Stimulated activated CD4-positive, alpha-beta T cell treated with anti-CD3 and anti-CD28 coated beads, Interleukin-4, amount 100 ng/mL, for 24 hours (primary cell): ENCODE measurements around the gene ISM1.

Experiments used
- DNase-seq: peaks from one replicate; pipeline ENCODE4 v3.0.0-alpha.2; 2020

The ISM1 gene

DNA sequence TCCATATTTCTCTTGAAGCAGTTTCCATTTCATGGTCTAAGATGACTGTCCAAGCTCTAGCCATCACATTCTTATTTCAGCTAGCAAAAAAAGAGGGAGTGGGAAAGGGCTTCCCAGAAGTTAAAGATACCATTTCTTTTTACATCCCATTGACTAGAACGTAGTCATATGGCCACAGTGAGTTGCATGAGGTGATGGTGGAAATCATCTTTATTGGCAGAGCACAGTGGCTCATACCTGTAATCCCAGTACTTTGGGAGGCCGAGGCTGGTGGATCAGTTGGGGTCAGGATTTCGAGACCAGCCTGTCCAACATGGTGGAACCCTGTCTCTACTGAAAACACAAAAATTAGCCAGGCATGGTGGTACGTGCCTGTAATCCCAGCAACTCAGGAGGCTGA is 99.6 kb downstream of the ISM1 start:
- DNase-seq: no peak

- DNase-seq: no peak
Observed at GRCh38 chr20:13321416-13321815, 100.3 kb downstream of the ISM1 start.

DNA sequence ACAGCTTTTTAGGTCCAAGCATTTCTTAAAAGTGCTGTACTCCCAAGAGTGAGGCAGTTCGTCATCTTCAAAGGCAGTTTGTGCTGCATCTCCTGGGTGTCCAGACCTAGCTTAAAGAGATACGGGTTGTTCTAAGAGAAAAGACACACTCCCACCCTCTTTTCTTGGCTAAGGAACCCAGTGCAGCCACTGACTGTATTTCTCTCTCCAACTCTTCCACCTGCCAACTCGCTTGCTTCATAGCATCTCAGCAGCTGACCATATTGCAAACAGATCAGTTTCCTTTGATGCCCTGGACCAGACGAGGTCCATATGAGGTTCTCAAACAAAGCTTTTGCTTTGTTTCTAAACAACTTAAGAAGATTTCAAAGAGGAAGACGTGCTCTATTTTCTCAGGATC is 101.1 kb downstream of the ISM1 start:
- DNase-seq: no peak

GRCh38 chr20:13322621-13323020 is 101.5 kb downstream of the ISM1 start:
- no peak for DNase-seq

GRCh38 chr20:13325033-13325432 is 104.0 kb downstream of the ISM1 start:
- no peak for DNase-seq

GRCh38 chr20:13325796-13326340 is 104.8 kb downstream of the ISM1 start:
- no peak for DNase-seq

- no peak for DNase-seq
Observed at GRCh38 chr20:13331536-13331935, 110.5 kb downstream of the ISM1 start.

DNA sequence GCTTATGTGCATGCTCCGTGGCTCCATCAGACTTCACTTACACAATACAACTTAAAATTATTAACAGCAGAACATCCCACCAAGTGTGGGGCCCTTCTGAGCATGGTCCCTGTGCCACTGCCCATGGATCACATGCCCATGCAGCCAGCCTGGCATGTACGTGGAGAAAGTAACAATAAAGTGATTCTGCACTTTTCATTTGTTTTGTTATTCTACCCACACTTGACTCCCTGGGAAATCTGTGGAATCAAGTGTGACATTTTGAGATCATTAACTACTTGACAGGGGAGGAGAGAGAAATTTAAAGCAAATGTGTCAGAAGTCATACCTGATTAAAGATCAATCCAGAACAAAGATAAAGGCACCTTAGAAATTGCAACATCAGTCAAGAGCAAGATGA is 112.0 kb downstream of the ISM1 start:
- no peak for DNase-seq

DNA sequence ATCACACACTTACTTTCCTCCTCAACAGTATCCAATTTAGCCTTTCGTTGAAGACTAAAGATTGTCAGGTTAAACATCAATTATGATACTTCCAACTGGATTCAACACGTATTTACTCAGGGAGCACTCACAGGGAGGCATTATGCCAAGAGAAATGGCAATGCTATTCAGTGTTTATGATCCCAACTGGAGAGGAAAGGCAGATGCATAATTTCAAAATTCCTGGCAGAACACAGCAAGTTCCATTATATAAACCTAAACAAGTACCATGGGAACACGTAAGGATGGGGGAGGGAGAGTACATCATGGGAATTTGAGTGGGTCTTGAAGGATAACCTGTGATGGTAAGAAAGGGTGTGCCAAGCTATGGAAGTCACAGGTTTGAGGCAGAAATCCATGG is 112.7 kb downstream of the ISM1 start:
- no peak for DNase-seq

DNA sequence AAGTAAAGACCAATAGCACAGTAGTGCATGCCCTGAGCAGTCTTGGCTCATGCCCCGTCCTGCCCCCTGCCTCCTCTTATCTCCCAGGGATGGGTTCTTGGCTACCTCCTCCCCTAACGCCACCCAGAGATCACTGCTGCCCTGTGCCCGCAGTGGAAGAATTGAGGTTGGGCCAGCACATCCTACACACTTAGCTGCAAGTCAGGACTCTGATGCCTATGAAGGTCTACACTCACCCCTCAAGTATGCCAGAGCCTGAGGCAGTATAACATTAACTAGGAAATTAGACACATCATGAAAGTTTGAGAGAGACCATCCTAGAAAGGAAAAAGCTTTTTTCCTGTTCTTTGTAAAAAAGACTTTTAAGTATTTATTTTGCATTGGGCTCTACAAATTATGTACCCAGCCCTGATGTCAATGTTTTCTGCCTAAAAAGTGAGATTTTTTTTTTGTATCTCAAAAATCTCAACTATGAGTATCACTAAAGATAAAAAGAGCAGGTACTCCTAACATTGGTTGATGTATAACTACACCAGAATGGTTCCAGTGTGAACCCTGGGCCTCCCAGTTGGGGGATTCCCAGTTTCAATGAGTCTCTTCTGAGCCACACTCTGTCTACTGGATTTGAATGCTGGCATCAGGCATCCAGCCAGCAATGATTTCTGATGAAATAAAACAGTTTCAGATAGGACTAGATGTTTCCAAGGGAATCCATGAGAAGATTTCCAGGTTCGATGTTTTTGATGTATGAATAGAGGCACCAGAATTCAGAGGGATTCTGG is 115.4 kb downstream of the ISM1 start:
- DNase-seq: no peak

DNA sequence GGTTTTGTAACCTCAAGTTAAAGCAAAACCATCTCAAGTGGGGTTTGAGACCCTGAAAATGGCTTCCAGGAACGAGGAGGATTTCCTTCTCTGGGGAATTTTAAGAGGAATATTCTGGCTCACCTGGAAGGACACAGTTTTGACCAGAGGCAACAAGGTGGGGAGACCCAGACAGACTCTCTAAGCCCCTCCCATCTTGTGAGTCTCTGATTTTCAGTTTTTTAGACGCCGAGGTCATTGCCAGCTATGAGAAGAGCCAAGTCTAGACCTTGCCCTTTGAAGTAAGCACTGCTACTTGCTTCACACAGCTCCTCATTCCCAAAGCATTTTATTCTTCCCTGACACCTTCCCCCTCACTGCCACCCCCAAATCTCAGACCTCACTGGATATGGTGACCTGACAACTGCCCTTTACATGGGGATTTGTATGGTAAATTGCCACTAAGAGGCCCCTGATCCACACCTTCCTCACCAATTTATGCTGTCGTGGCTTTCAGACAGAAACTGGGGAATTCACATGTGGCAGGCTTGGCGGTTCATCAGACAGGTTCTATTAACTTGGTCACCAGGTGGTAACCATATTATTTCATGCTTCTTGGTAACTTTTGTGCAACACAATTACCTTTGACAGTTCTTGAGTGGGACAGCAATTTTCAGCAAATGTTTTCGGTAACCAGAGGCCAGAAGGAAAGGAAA is 116.2 kb downstream of the ISM1 start:
- no peak for DNase-seq

DNA sequence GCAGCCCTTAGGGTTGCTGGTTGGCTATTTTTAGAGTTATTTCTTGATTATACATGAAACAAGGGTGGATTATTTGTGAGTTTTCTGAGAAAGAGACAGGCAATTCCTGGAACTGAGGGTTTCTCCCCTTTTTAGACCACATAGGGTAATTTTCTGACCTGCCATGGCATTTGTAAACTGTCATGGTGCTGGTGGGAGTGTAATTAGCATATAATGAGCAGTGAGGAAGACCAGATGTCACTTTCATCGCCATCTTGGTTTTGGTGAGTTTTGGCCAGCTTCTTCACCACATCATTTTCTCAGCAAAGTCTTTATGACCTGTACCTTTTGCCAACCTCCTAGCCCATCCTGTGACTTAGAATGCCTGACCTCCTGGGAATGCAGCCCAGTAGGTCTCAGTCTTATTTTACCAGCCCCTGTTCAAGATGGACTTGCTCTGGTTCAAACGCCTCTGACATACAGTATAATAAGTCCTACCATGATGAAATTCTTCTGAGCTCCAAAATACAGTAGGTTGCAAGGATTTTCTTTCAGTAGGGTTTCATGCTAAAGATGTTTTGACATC is 117.1 kb downstream of the ISM1 start:
- no peak for DNase-seq

DNA sequence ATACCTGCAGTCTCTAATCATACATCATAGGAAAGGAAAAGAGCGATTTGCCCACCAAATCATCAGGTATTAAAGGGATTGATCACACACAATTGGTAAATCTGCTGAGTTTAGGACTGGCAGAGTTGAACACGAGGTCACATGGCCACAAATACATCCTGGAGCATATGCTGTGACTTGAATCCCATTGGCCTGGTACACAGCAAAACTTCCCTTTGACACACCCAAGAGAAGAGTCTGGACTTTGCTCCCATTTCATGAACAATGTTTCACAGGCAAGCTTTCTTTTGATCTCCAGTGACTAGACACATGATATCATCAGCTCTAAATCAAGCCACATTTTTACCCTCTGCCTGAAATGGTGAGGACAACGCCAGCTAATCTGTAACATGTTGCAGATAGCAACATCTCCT is 117.9 kb downstream of the ISM1 start:
- DNase-seq: no peak

GRCh38 chr20:13340088-13340487 is 119.0 kb downstream of the ISM1 start:
- DNase-seq: no peak

GRCh38 chr20:13341737-13342393 is 120.8 kb downstream of the ISM1 start:
- no peak for DNase-seq

DNA sequence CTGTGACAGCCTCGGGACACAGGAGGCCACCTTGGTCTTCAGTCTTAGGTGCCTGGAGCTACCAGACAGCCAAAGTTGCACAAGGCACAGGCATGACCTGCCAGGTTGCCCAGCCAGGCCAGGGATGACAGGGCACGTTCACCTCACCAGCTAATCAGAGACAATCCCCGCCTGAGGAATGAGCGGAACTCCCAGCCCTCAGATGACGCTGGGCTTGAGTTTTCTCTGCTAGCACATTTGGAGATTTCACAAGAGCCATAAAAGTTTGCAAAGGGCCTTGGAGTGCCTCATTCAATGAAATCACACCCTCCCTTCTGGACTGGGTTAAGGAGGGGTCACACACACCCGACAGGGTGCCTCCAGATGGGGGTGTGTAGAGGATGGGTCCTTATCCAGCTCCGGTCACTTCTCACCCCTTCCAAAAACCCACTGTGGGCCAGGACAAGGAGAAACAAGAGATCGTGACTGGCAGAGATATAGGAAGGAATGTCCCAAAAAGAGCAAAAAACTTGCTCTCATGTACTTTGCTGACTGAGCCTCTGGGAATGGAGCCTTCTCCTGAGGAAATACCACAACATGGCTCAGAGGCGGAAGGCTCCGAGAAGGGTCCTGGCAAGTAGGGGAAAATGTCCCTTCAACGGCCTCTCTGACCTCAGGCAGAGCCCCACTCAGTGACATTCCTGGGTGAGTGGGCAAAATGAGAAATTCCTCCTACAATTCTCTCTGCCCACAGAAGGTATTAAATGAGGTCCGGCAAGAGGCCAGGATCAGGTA is 121.6 kb downstream of the ISM1 start:
- DNase-seq: no peak

GRCh38 chr20:13344671-13345070 is 123.6 kb downstream of the ISM1 start:
- no peak for DNase-seq

DNA sequence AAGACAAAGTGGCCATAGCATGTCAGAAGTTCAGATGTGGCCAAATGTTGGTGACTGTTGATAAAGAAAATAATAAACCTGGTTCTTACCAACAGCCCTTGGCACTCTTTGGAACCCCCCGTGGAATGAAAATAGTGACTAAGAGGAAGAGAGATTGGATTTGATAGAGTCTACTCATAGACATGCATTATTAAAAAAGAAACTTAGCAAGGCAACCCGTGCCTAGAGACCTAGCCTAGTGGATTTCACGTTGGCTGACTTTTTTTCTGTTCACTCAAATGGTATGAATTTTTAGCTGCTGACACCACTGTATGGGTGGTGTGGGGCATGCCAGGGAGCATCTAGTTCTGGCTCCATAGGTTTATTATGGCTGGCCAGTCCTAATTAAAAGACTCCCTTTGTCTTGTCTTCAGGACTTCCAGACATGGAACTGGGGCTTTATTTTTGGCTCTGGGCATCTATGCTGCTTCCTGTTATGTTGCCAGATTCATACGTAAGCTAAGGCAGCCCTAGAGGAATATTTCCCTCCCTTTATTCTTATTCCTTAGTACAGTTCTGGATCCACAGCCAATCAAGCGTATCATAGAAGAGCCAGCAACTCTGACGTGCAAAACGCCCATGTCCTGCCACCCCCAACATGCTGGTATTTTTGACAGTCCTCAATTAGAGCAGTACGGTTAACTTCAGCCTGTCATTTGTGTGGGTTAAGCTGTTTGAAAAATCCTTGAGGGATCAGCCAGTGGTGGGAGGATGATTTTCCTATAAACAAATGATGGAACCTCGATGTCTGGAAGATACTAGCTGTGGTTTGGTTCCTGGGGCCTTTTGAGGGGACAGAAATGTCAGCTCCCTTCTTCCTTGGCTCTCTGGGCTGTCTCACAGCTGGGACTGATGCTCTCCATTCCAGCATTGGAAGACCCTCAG is 127.5 kb downstream of the ISM1 start:
- no peak for DNase-seq

DNA sequence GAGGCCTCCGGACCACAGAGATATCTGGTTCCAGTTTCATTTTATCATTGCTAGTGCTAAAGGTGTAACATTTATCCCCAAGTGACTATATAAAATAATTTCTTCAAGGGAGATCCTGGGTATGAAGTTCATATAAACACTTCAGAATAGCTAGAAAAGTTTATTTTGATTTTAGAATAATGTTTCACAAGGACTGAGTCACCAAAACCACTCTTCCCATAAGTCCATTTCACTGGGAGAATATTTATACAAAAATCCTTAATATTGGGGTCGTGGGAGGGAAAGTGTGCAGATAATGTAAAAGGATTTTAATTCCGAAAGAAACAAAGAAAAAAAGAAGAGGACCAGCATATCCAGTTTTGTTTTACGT is 128.1 kb downstream of the ISM1 start:
- DNase-seq: no peak
